ENCODE results near the gene PAX7.

DNA sequence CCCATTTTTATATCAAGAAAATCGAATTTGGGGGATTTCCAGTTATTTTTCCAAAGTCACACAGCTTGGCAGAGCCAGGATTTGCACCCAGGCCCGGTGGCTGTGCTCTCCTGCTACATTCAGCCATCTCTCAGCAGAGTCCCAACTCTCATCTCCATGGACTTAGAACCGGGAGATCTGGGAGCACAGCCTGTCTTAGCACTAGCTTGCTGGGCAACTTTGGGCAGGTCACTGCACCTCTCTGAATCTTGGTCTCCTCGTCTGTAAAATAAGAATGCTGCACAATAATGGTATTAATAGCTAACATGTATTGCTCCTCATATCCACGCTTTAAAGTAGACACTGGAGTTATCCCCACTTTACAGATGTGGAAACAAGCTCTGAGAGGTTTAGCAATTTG lies 47.8 kb upstream of the PAX7 start:
- TF ChIP-seq POLR2A (IDR thresholded peaks at IDR 0.05): no peak
- TF ChIP-seq, protein P1, sequence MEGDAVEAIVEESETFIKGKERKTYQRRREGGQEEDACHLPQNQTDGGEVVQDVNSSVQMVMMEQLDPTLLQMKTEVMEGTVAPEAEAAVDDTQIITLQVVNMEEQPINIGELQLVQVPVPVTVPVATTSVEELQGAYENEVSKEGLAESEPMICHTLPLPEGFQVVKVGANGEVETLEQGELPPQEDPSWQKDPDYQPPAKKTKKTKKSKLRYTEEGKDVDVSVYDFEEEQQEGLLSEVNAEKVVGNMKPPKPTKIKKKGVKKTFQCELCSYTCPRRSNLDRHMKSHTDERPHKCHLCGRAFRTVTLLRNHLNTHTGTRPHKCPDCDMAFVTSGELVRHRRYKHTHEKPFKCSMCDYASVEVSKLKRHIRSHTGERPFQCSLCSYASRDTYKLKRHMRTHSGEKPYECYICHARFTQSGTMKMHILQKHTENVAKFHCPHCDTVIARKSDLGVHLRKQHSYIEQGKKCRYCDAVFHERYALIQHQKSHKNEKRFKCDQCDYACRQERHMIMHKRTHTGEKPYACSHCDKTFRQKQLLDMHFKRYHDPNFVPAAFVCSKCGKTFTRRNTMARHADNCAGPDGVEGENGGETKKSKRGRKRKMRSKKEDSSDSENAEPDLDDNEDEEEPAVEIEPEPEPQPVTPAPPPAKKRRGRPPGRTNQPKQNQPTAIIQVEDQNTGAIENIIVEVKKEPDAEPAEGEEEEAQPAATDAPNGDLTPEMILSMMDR (IDR thresholded peaks at IDR 0.05): no peak
